Smooth muscle cell (in vitro differentiated cells): ENCODE measurements around the gene PTPRN2. TPM values are rescaled to one million over a fixed set of nuclear protein-coding genes. Genes with fewer than 3 reads are reported as not detected.

Experiments used
- DNase-seq: peaks from one replicate; lab custom pipeline; 2025; ENCODE audit not compliant: unreplicated experiment; lab: John Stamatoyannopoulos, UW
- H2AFZ ChIP-seq: fragments of 200-600 bp; sonication (generic); 2 replicates; pipeline ENCODE4 v1.6.0; 2016; ENCODE audit warnings: antibody characterized with exemption, low read depth, mild to moderate bottlenecking
- H3F3A ChIP-seq: fragments of 200-600 bp; sonication (generic); 2 replicates; pipeline ENCODE4 v1.6.0; 2017; ENCODE audit warnings: antibody characterized with exemption, low read depth
- H3K27ac ChIP-seq: fragments of 200-600 bp; sonication (generic); 2 replicates; pipeline ENCODE4 v1.5.1; 2016; ENCODE audit warnings: low read depth, mild to moderate bottlenecking
- H3K27me3 ChIP-seq: fragments of 200-600 bp; sonication (generic); 2 replicates; pipeline ENCODE4 v1.6.1; 2016; ENCODE audit warnings: low read depth, mild to moderate bottlenecking
- H3K36me3 ChIP-seq: fragments of 200-600 bp; sonication (generic); 2 replicates; pipeline ENCODE4 v1.5.1; 2016; ENCODE audit warnings: low read depth
- H3K4me1 ChIP-seq: fragments of 200-600 bp; sonication (generic); 2 replicates; pipeline ENCODE4 v1.5.1; 2016; ENCODE audit warnings: low read depth
- H3K4me2 ChIP-seq: fragments of 200-600 bp; sonication (generic); 2 replicates; pipeline ENCODE4 v1.6.0; 2016; ENCODE audit warnings: mild to moderate bottlenecking
- H3K4me3 ChIP-seq: fragments of 200-600 bp; sonication (generic); 2 replicates; pipeline ENCODE4 v1.5.1; 2016; ENCODE audit warnings: mild to moderate bottlenecking
- H3K79me2 ChIP-seq: fragments of 200-600 bp; sonication (generic); 2 replicates; pipeline ENCODE4 v1.6.0; 2016; ENCODE audit warnings: low read depth, mild to moderate bottlenecking
- H3K9ac ChIP-seq: fragments of 200-600 bp; sonication (generic); 2 replicates; pipeline ENCODE4 v1.6.0; 2016; ENCODE audit warnings: low read depth
- H3K9me3 ChIP-seq: fragments of 200-600 bp; sonication (generic); replicated peaks from 2 replicates; pipeline ENCODE4 v1.5.1; 2016; ENCODE audit warnings: low read depth
- H4K20me1 ChIP-seq: fragments of 200-600 bp; sonication (generic); 2 replicates; pipeline ENCODE4 v1.6.0; 2016; ENCODE audit warnings: low read depth
- CTCF ChIP-seq: fragments of 200-600 bp; sonication (generic); IDR thresholded peaks from 2 replicates; pipeline ENCODE4 v1.5.1; 2017; ENCODE audit warnings: borderline replicate concordance, mild to moderate bottlenecking, antibody characterized with exemption; ENCODE audit not compliant: insufficient read depth, poor library complexity, severe bottlenecking
- WGBS: methylation state at CpG from one replicate; pipeline ENCODE4 v1.1.7; 2016; ENCODE audit warnings: low lambda C conversion rate; 5-methylcytosine and 5-hydroxymethylcytosine counted together
- polyA plus RNA-seq: library from polyadenylated mRNA; unstranded; fragments of >200 nt; fragmentation: Nextera tagmentation; extraction: Ambion mirVana; gene quantifications from 2 replicates; pipeline ENCODE4 v1.2.1, GENCODE V29; 2016
- total RNA-seq: library from RNA; depleted of rRNA; stranded (reverse); fragments of >200 nt; gene quantifications from 2 replicates; pipeline ENCODE4 v1.2.3, GENCODE V29; 2014

Gene PTPRN2
- total and polyA plus RNA-seq, 2 experiments from 2014 or later, result 0.09 to 0.87 TPM

- H2AFZ ChIP-seq, result no peak overlapping the region
- 84% methylated on average over 11 of the region's 11 CpGs for WGBS
- no peak for DNase-seq
- no peak overlapping the region for H3K4me2 ChIP-seq
- no peaks in the 10 kb centered on the region for H4K20me1 ChIP-seq
- H3K4me1 ChIP-seq, result peaks cover 8% of the 10 kb centered on the region
- H3K27me3 ChIP-seq, result peaks cover 10% of the 10 kb centered on the region
- no peak overlapping the region for H3K9ac ChIP-seq
- TF ChIP-seq CTCF, result no peak
- H3K9me3 ChIP-seq, result no peaks in the 10 kb centered on the region
- H3K36me3 ChIP-seq, result no peaks in the 10 kb centered on the region
- H3K27ac ChIP-seq, result no peak overlapping the region
- no peaks in the 10 kb centered on the region for H3F3A ChIP-seq
- H3K79me2 ChIP-seq, result no peaks in the 10 kb centered on the region
- H3K4me3 ChIP-seq, result no peak overlapping the region
Observed at GRCh38 chr7:158491094-158491493, 96.5 kb downstream of the PTPRN2 start.

DNA sequence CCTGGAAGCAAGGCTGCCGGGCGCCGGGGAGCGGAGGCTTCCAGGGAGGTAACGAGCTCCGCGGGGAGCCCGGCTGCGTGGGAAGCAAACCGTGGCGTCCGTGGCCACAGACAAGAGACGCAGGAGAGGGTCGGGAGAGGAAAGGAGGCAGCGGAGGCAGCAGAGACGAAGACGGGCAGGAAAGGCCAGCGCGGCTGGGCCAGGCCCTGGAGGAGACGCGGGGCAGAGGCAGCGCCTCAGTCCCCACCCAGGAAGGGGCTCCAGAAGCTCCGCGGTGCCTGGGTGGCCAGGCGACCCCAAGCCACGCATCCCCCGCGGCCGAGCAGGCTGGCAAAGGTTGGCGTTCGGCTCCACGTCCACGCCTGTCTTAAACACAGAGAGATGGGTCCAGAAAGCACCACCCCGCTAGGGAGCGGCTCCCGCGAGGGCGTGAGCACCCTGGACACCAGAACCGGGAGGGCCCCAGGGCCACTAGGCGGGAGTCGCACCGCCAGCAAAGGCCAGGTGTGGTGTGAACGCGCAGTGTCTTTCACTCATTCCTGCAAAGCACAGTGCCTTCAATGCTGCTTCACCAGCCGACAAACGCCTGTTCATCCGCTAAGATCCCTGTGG is 97.3 kb downstream of the PTPRN2 start:
- H2AFZ ChIP-seq, result no peak overlapping the region
- no peak overlapping the region for H3K4me2 ChIP-seq
- H3K9ac ChIP-seq, result no peak overlapping the region
- no peaks in the 10 kb centered on the region for H3K36me3 ChIP-seq
- no peak overlapping the region for H3K4me3 ChIP-seq
- no peaks in the 10 kb centered on the region for H3F3A ChIP-seq
- no peaks in the 10 kb centered on the region for H3K9me3 ChIP-seq
- DNase-seq, result no peak
- peaks cover 6% of the 10 kb centered on the region for H3K27me3 ChIP-seq
- H3K27ac ChIP-seq, result no peak overlapping the region
- H3K4me1 ChIP-seq, result peaks cover 2% of the 10 kb centered on the region
- H3K79me2 ChIP-seq, result no peaks in the 10 kb centered on the region
- no peak for TF ChIP-seq CTCF
- 95% methylated on average over 46 of the region's 47 CpGs for WGBS
- no peaks in the 10 kb centered on the region for H4K20me1 ChIP-seq

DNA sequence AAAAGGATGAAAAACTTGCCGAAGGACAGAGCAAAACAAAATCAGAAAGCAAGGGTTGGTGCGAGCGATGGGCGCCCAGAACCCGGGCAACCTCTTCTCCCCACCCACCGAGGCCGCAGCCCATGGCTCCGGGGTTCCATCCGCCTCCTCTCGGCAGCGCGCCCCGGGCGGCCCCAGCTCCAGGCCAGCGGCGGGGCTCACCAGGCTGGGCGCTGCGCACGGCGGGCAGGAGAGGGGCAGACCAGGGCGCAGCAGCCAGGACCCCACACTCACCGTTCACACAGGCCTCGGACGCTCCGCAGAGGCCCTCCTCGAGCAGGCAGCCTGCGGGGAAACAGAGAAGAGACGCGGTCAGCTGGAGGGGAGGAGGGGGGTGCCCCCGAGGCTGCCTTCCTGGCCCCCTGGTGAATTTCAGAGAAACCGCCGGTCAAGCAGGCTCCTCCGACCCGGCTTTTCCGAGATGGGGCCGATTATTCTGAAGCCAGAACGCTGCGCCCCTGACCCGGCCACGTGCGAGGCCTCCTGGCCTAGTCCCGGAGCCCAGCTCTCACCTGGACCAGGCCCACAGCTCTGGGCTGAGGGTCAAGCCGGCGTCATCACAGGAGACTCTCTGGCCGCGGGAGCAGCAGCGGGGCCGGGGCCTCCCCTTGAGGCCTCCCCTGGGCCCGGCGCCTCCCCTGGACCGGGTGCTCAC is 98.0 kb downstream of the PTPRN2 start:
- no peak for TF ChIP-seq CTCF
- Histone ChIP-seq H3K79me2 (no peaks in the 10 kb centered on the region), H4K20me1 (no peaks in the 10 kb centered on the region), H3K27ac (no peak overlapping the region), H3K9me3 (no peaks in the 10 kb centered on the region), H3K4me1 (no peaks in the 10 kb centered on the region), H3K4me3 (no peak overlapping the region), H3K27me3 (no peaks in the 10 kb centered on the region), H2AFZ (no peak overlapping the region), H3F3A (no peaks in the 10 kb centered on the region), H3K9ac (no peak overlapping the region), H3K36me3 (no peaks in the 10 kb centered on the region), H3K4me2 (no peak overlapping the region)
- DNase-seq, result no peak
- WGBS, result 92% methylated on average over 51 of the region's 51 CpGs
